Erythroblast (primary cell): ENCODE data around the gene GABRA4.

Source experiments
- DNase-seq, 2 experiments: peaks; one replicate each; lab custom pipeline; 2025; lab: John Stamatoyannopoulos, UW
- GATA1 ChIP-seq: IDR thresholded peaks from 2 replicates; pipeline ENCODE4 v1.6.1; 2011; ENCODE audit warnings: low read depth, mild to moderate bottlenecking, control low read depth, low read length, moderate library complexity
- POLR2A ChIP-seq: IDR thresholded peaks from 2 replicates; pipeline ENCODE4 v1.6.1; 2011; ENCODE audit warnings: mild to moderate bottlenecking, low read length

GABRA4 gene

DNA sequence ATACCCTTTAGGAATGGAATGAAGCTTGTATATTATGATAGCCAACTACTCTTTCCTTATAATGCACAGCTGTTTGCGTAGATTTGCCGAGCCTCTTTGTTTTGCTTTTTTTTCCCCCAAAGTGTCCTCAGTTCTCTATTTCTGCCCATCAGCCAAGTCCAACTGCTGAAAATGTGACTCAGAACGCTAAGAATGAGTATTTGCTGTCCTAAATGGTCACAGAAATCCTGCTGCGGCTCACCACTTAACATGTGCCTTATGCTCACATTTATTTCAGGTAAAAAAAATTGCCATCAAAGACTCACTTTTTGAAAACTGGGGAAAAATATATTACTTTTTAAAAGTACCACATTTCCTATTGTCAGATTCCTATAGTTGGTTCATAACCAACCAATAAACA lies 36.9 kb downstream of the GABRA4 start:
- DNase-seq = no peak
- TF ChIP-seq POLR2A = no peak
- TF ChIP-seq GATA1 = no peak

DNA sequence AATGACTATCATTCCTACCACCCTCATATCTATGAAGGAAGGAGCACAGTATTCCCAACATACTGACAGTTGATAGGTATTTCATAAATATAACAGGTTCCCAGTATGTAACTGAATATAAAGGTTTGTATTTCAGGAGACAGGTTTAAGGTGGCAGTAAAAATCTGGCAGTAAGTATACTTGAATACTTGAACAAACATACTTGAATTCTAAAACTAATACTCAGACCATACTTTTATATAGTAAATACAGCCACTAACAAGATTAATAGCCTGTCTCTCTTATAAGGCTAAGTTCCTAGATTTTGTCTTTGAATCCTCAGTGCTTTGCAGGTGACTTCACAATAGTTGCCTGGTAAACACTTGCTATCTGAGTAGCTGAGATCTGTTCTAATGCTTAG lies 37.8 kb downstream of the GABRA4 start:
- DNase-seq = no peak
- TF ChIP-seq POLR2A (no peak), GATA1 (no peak)

- TF ChIP-seq GATA1 (no peak), POLR2A (no peak)
- DNase-seq = no peak
Measured at GRCh38 chr4:46954643-46955042, 38.7 kb downstream of the GABRA4 start.

DNA sequence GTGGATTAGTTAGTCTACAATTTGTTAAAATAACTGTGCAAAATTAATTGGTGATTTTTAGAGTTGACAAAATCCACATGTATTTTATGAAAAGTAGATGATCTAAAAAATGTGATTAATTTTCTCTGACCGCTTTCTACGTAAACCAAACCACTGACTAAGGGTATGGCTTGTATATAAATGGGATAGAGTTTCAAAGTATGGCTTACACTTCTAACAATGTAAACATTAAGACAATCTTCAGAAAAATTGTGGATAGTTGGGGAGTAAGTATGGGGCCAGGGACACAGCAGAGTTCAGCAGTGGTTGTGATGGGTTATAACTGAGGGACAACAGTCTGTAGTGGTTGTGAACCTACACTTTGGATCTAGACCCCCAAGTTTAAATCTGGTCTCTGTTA lies 39.8 kb downstream of the GABRA4 start:
- DNase-seq = no peak
- TF ChIP-seq GATA1 (no peak), POLR2A (no peak)

- TF ChIP-seq POLR2A = no peak
- no peak for TF ChIP-seq GATA1
- no peak for DNase-seq
Measured at GRCh38 chr4:46952451-46952850, 40.9 kb downstream of the GABRA4 start.

DNA sequence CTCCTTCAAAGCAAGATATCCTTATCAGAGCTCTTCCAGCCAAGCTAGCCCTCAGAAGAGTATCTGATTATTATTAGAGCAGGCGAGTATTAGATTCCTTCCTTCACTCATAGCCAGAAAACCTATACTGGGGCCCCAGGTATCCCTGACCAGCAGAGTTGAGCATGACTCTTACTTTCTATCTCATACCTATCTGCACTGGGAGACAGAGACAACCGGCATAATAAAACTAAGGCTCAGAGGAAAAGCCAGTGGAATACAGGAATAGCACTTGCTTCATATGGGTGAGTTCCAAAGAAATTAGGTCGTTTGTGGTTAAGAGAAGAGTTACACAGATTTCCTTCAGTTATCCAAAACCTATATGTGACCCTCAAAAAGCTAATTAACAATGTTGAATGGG lies 42.6 kb downstream of the GABRA4 start:
- no peak for DNase-seq
- TF ChIP-seq GATA1 (no peak), POLR2A (no peak)

- DNase-seq = no peak
- no peak for TF ChIP-seq POLR2A
- TF ChIP-seq GATA1 = no peak
Measured at GRCh38 chr4:46949822-46950221, 43.6 kb downstream of the GABRA4 start.

DNA sequence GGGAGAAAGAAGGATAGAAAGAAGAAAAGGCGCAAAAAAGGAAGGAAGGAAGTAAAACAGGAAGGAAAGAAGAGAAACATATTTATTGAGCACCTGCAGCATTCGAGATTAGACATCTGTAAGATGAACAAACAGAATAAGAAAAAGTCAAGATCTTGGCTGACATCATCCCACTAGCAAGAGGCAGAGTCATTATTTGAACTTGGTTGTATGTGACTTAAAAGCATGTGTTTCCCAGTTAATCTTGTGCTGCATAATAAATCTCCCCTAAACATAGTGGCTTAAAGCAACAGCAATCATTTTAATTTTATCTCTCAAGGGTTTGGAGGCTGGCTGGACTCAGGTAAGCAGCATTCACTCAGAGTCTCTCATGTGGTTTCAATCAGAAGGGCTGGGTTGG lies 45.8 kb downstream of the GABRA4 start:
- no peak for DNase-seq
- TF ChIP-seq POLR2A = no peak
- no peak for TF ChIP-seq GATA1

DNA sequence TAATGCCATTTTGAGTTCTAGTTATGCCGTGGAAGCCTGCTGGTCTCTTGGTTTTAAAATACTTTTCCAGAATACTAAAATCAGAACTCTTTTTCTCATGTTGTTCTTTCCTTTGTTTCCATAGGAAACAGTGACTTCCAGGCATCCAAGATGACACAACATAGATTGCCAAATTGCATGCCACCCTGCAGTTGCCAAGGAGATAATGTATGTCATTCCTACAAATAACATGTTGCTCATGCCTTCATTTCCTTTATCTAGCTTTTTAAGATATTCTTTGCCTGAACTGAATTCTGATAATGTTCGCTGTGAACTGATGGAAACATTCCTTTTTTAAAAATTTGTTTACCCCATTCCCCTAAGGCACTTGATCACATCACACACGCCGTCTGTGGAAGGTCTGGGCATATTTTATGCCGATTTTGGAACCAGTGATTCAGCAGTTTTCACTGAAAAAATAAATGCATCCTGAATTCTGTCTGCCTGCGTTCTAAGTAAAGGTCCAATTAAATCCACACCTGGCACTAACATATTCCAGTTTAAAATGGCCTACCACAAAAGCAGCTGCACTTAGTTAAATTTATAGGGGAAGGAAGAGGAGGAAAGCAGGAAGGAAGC lies 46.4 kb downstream of the GABRA4 start:
- TF ChIP-seq POLR2A (no peak), GATA1 (no peak)
- DNase-seq = no peak

- TF ChIP-seq GATA1 (no peak), POLR2A (no peak)
- DNase-seq = no peak
Measured at GRCh38 chr4:46945062-46945461, 48.3 kb downstream of the GABRA4 start.

GRCh38 chr4:46944345-46944744 lies 49.0 kb downstream of the GABRA4 start:
- no peak for DNase-seq
- TF ChIP-seq GATA1 = no peak
- no peak for TF ChIP-seq POLR2A

GRCh38 chr4:46937493-46937892 lies 55.9 kb downstream of the GABRA4 start:
- no peak for DNase-seq
- TF ChIP-seq POLR2A (no peak), GATA1 (no peak)

GRCh38 chr4:46934726-46935125 lies 58.7 kb downstream of the GABRA4 start:
- TF ChIP-seq POLR2A (no peak), GATA1 (no peak)
- no peak for DNase-seq

DNA sequence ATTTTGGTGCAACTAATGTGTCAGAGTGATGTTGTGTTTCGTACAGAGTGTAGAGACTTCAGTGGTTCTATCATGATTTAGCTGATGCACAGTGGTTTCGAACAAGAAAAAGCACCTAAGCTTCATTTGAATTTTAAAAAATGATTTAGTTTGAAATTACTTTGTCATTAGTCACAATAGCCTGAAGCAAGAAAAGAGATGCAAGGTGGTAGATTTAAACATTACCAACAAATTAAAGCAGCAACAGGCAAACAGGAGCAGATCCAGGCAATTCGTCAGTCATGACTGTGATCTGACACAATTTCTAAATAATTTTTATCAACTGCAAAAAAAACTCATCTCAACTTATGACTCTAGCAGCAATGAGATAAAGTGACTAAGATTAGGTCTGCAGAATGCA lies 59.7 kb downstream of the GABRA4 start:
- no peak for TF ChIP-seq GATA1
- no peak for TF ChIP-seq POLR2A
- DNase-seq = no peak

GRCh38 chr4:46931981-46932380 lies 61.4 kb downstream of the GABRA4 start:
- peak; percentile 10 to 41 for DNase-seq
- TF ChIP-seq GATA1 (no peak), POLR2A (no peak)

- TF ChIP-seq POLR2A (no peak), GATA1 (no peak)
- no peak for DNase-seq
Measured at GRCh38 chr4:46930891-46931290, 62.5 kb downstream of the GABRA4 start.
